Left cardiac atrium (tissue), 4 donors: ENCODE data around the gene PLEKHA5. TPM values are rescaled to one million over a fixed set of nuclear protein-coding genes. Genes with fewer than 3 reads are reported as not detected.

ENCODE experiments used
- ATAC-seq, 2 donors: fragments of 200-7000 bp; cut with Tn5 transposase; one replicate each; pipeline ENCODE4 v1.9.1; 2020; ENCODE audit warnings: mild to moderate bottlenecking in 2 of 2, moderate library complexity in 2 of 2
- DNase-seq: peaks from one replicate; pipeline ENCODE4 v3.0.0-alpha.2; 2020
- intact Hi-C, 2 donors: fragments of 100-400 bp; cut with DNase I; formaldehyde crosslinking; loops; one replicate each; pipeline versions ENCODE4 v1.14.1 to v1.15.1; 2022 to 2023
- total RNA-seq, 2 donors: library from RNA; stranded (reverse); fragmentation: NEBNext Ultra II Directional; extraction: Animal tissue kit (Norgen Biotek cat#: 25700); gene quantifications; one replicate each; pipeline ENCODE4 v1.2.1, GENCODE V29; 2021
- donor health status: DM: no; HTN: yes; CAD: no.
- donor health status: DM: no; HTN: yes; CAD: no; lungs with severe emphysema.
- donor health status: DM: yes; HTN: yes; CAD: no.
- donor health status: Dilated cardiomyopathy.

The PLEKHA5 gene
- total RNA-seq, 2 donors from 2014 or later: 36.9 to 53.4 TPM

- intact Hi-C loops: loop anchor here in 1 of 2 donors (10.0 kb wide), 1 partner anchor 94 kb away; no protein-coding TSS in a partner anchor
- ATAC-seq: peak in 1 of 2 donors; percentile 12
Measured at GRCh38 chr12:19191089-19191488, 61.6 kb downstream of the PLEKHA5 start.

GRCh38 chr12:19191563-19191962 lies 62.0 kb downstream of the PLEKHA5 start:
- peak in 1 of 2 donors; percentile 26 for ATAC-seq
- intact Hi-C loops: loop anchor here in 1 of 2 donors (10.0 kb wide), 1 partner anchor 93 kb away; no protein-coding TSS in a partner anchor
- DNase-seq: no peak

More at GRCh38 chr12:19191089-19191488, 61.6 kb downstream of the PLEKHA5 start:
- no peak for DNase-seq

- intact Hi-C loops: loop anchor here in 1 of 2 donors (10.0 kb wide), 1 partner anchor 92 kb away; no protein-coding TSS in a partner anchor
- DNase-seq (no peak), ATAC-seq (no peak)
Measured at GRCh38 chr12:19192710-19193109, 63.2 kb downstream of the PLEKHA5 start.

DNA sequence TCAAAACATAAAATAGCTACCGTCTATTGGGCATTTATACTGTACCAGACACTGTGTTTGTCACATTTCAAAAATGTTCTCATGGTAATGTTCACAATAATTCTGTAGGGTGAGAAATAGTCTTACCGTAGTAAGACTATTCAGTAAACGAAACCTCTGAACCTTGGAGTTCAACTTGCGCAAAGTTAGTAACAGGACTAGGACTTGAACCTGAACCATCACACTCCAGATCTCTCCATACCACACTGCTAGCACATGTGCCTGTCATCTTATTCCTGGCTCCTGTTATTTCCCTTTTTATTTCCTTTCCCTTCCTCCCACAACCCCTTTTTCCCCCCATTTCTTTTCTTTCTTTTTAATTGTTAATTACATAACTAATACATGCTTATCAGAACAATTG lies 65.4 kb downstream of the PLEKHA5 start:
- ATAC-seq (no peak), DNase-seq (no peak)
- intact Hi-C loops: loop anchor here in 1 of 2 donors (10.0 kb wide), 1 partner anchor 90 kb away; no protein-coding TSS in a partner anchor

DNA sequence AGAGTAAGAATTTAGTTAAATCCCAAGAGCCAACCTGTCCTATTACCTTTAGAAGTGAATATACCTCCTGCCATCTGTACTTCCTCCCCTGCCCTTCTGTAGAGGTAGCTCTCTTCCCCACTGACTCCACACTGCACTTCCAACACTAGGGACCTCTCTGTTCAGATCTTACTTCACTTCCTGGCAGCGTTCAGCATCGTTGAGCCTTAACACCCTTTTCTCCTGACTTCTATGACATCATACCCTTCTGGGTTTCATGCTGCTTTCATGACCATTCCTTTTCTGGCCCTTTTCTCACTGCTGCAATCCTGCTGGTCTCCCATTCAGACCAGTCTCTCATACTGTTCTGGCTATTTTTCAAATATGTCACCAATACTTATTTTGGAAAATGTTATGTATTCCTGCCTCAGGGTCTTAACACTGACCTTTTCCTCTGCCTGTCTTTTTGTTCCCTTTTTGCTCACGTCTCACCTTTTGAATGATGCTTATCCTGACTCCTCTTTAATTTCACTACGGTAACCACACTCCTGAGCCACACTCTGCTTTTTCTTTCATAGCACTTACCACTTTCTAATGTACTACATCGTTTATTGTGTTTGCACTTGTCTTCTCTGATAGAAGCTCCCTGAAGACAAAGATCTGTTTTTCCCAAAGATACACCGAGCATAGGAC lies 67.6 kb downstream of the PLEKHA5 start:
- intact Hi-C loops: loop anchor here in 1 of 2 donors (10.0 kb wide), 1 partner anchor 88 kb away; no protein-coding TSS in a partner anchor
- DNase-seq: no peak
- peak; percentile 23 to 47 for ATAC-seq

- DNase-seq: no peak
- peak in 1 of 2 donors; percentile 48 for ATAC-seq
- intact Hi-C loops: loop anchor here in 1 of 2 donors (10.0 kb wide), 1 partner anchor 87 kb away; no protein-coding TSS in a partner anchor
Measured at GRCh38 chr12:19198272-19198671, 68.7 kb downstream of the PLEKHA5 start.

GRCh38 chr12:19199332-19199731 lies 69.8 kb downstream of the PLEKHA5 start:
- intact Hi-C loops: loop anchor here in 1 of 2 donors (10.0 kb wide), 1 partner anchor 85 kb away; no protein-coding TSS in a partner anchor
- no peak for DNase-seq
- ATAC-seq: no peak

- ATAC-seq (no peak), DNase-seq (no peak)
Measured at GRCh38 chr12:19200261-19200660, 70.7 kb downstream of the PLEKHA5 start.

DNA sequence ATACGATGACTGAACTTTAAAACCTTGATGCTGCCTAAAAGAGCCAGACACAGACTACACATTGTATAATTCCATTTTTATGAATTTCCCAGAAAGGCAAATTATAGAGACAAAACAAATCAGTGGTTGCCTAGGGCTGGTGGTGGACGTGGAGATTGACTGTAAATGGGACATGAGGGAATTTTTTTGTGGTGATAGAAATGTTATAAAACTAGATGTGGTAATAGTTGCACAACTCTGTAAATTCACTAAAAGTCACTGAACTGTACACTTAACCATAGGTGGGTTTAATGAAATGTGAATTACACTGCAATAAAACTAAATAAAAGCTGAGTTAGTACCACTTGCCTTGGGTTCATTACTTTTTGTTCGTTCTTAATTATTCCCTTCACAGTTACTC lies 72.1 kb downstream of the PLEKHA5 start:
- ATAC-seq: no peak
- intact Hi-C loops: no loop called here
- DNase-seq: no peak

More at GRCh38 chr12:19200261-19200660, 70.7 kb downstream of the PLEKHA5 start:
- intact Hi-C loops: no loop called here

GRCh38 chr12:19203013-19203412 lies 73.5 kb downstream of the PLEKHA5 start:
- intact Hi-C loops: no loop called here
- ATAC-seq (no peak), DNase-seq (no peak)

- intact Hi-C loops: no loop called here
- no peak for DNase-seq
- ATAC-seq: peak; percentile 21 to 30
Measured at GRCh38 chr12:19203539-19204506, 74.3 kb downstream of the PLEKHA5 start.

DNA sequence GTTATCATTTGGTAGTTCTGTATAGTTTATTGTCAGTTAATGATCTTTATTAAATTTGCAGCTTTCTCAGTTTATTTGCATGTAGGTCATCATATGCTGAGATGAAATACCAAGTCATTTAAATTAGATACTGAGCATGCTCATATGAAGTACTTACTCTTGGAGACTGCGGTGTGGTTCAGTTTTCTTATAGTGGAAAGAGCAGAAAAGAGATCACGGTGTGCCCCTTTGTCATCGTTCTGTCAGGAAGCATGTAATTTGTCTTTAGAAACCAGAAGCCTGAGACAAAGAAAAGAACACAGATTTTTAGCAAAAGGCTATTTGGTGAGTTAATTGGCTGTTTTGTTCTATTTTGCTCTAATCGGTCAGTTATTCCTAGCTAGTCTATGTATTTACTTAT lies 75.6 kb downstream of the PLEKHA5 start:
- ATAC-seq (no peak), DNase-seq (no peak)
- intact Hi-C loops: no loop called here

DNA sequence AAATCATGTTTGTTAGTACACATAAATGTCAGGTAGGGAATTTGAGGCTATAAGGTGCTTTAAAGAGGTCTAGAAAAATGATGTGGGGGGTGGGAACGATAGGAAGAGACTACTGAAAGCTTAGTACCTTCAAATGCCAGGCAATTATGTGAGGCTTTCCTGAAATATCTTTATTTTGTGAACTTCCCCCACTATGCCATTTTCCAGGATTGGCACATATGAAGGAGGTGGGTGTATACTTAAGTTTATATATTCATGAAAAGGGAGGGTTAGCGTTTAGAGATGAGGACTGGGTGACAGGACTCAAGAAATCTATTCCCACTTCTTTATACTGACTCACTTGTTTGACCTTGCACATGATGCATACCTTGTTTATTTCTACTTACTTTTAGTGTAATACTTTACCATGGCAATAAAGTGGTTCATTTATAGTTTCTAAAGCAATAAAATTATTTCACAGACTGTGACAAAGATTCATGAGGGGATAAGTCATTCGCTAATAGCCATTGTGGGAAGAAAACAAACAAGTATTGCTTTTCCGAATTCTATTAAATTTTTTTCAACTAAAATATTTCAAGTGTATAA lies 77.1 kb downstream of the PLEKHA5 start:
- no peak for DNase-seq
- intact Hi-C loops: no loop called here
- no peak for ATAC-seq

GRCh38 chr12:19208456-19208855 lies 78.9 kb downstream of the PLEKHA5 start:
- intact Hi-C loops: no loop called here
- DNase-seq (no peak), ATAC-seq (no peak)

GRCh38 chr12:19209661-19210060 lies 80.1 kb downstream of the PLEKHA5 start:
- ATAC-seq: no peak
- DNase-seq: no peak
- intact Hi-C loops: no loop called here

GRCh38 chr12:19211802-19212201 lies 82.3 kb downstream of the PLEKHA5 start:
- DNase-seq (no peak), ATAC-seq (no peak)
- intact Hi-C loops: no loop called here

DNA sequence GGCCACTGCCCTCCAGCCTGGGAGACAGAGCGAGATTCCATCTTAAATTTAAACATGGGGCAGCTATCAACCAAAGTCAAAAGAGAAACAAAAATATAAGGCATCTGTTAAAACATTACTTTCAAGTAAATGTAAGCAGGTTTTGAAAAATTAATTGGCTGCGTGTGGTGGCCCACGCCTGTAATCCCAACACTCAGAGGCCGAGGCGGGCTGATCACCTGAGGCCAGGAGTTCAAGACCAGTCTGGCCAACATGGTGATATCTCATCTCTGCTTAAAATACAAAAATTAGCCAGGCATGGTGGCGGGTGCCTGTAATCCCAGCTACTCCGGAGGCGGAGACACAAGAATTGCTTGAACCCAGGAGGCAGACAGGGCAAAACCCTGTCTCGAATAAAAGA lies 82.7 kb downstream of the PLEKHA5 start:
- intact Hi-C loops: no loop called here
- DNase-seq (no peak), ATAC-seq (no peak)

GRCh38 chr12:19214020-19214419 lies 84.5 kb downstream of the PLEKHA5 start:
- intact Hi-C loops: no loop called here
- no peak for DNase-seq
- ATAC-seq: no peak

DNA sequence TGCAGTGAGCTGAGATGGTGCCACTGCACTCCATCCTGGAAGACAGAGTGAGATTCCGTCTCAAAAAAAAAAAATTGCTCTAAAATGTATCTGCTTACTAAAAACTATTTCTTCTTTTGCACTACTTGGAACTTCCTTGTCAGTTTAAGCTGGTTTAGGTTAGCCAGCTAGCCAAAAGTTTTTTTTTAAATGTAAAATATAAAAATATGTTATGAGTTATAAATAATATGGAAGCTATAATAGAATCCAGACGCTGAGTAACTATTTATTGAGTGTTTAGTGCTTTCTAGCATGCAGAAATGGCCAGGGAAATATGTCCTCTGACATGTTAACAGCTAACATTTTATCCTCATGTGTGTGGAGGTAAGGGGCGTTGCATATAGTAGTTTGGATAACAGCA lies 85.6 kb downstream of the PLEKHA5 start:
- DNase-seq (no peak), ATAC-seq (no peak)
- intact Hi-C loops: no loop called here
